Measurements from ENCODE around the gene GADD45G. TPM values are rescaled to one million over a fixed set of nuclear protein-coding genes. Genes with fewer than 3 reads are reported as not detected.
A peak's percentile ranks its signal among the peaks of the same experiment; 100 is the strongest.

The GADD45G gene
- total and polyA plus RNA-seq, 2 of the 8 experiments (the other 6 are each of a cell fraction or from before 2014, with no cell fraction given) = 7.0 to 11.4 TPM

DNA sequence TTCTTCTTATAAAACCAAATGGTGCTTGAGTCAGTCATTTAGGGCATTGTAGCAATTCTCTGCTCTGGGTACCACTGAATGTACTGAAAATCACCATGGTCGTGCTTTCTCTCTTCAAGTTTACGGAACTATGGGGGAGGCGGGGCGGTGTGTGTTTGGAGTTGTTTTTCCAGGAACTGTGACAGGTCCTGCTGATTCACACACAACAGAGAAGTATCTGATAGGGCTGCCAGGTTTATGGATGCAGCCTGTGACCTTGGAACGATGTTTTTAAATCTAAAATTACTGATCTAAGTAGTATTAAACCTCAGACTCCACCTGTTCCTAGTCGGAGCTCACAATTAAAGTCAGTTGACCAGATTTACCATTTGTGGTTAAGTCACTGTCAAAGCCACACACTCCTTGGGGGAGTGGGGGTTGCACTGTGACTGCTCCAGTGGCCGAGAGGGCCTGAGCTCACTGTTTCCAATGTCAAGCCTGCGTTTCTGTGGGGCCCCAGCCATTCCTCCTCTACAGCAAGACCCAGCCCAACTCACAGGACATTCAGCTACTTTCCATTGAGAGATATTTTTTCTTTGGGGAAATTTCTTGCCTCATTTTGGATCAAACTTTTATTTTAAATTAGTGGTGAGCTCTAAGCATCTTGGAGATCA, 44.4 kb downstream of the GADD45G start:
- Histone ChIP-seq H3K9me3 (ENCODE audit: insufficient read depth in 2 of 2, low read depth in 1 of 2, low read length in 1 of 2) (no peaks in the 10 kb centered on the region), H3K4me2 (ENCODE audit: insufficient read depth in 1 of 2, low read depth in 2 of 2, low read length in 2 of 2) (no peak overlapping the region), H3K4me1 (replicated peaks in 1 of 4; ENCODE audit: control insufficient read depth in 3 of 4, insufficient read depth in 4 of 4, low read length in 3 of 4) (peaks cover 0 to 14% (median 5%) of the 10 kb centered on the region in 4 experiments; a peak in 5 of 7 replicates), H4K5ac (ENCODE audit: insufficient read length, low read depth, low read length) (no peak overlapping the region), H2BK120ac (replicated peaks; ENCODE audit: low read depth, low read length) (no peak overlapping the region), H4K20me1 (replicated peaks in 1 of 2; ENCODE audit: control insufficient read depth in 1 of 2, insufficient read depth in 2 of 2, low read length in 2 of 2) (no peaks in the 10 kb centered on the region), H3K23me2 (ENCODE audit: low read depth, low read length) (no peaks in the 10 kb centered on the region; the same call in 1 of the 2 replicates), H3K4me3 (ENCODE audit: extremely low read depth in 1 of 4, insufficient read depth in 2 of 4, low read depth in 3 of 4, low read length in 4 of 4) (no peak overlapping the region), H4K8ac (ENCODE audit: extremely low read depth, insufficient read depth, low read length) (no peak overlapping the region), H3K18ac (ENCODE audit: extremely low read depth, low read length) (no peak overlapping the region), H3K27me3 (replicated peaks in 1 of 4; ENCODE audit: control insufficient read depth in 3 of 4, extremely low read depth in 1 of 4, insufficient read depth in 3 of 4, low read length in 3 of 4) (no peaks in the 10 kb centered on the region), H3K23ac (ENCODE audit: insufficient read length) (no peak overlapping the region), H2AK5ac (ENCODE audit: low read depth, low read length) (no peak overlapping the region), H3K56ac (replicated peaks; ENCODE audit: insufficient read length, low read depth, low read length) (no peak overlapping the region), H3K14ac (ENCODE audit: insufficient read length) (no peak overlapping the region), H2AFZ (ENCODE audit: low read length) (no peak overlapping the region), H3K79me2 (ENCODE audit: control insufficient read depth in 1 of 2, insufficient read depth in 2 of 2, low read length in 2 of 2) (no peaks in the 10 kb centered on the region), H2BK15ac (ENCODE audit: low read length) (no peak overlapping the region), H2BK12ac (ENCODE audit: low read depth, low read length) (peak overlapping the region; percentile 60; the same call in 1 of the 2 replicates), H3K27ac (ENCODE audit: low read depth, low read length) (no peak overlapping the region), H3K79me1 (ENCODE audit: low read depth, low read length) (no peaks in the 10 kb centered on the region), H3K9ac (replicated peaks in 1 of 4; ENCODE audit: extremely low read depth in 1 of 4, low read depth in 3 of 4, low read length in 3 of 4) (no peak overlapping the region), H3K36me3 (ENCODE audit: control insufficient read depth in 2 of 4, insufficient read depth in 4 of 4, low read length in 3 of 4) (no peaks in the 10 kb centered on the region), H4K91ac (replicated peaks; ENCODE audit: insufficient read length, low read length) (no peak overlapping the region), H2BK5ac (ENCODE audit: low read depth, low read length) (no peak overlapping the region), H3K4ac (replicated peaks; ENCODE audit: insufficient read length, low read depth, low read length) (no peak overlapping the region), H2BK20ac (ENCODE audit: low read length) (no peak overlapping the region)
- ChIA-PET CTCF (ENCODE audit: partially characterized antibody) (interaction anchor here (0.8 to 1.8 kb wide), 5 partner anchors 13 to 270 kb away, joined by 3 to 5 read pairs (median 3); no protein-coding TSS in a partner anchor), POLR2A (ENCODE audit: partially characterized antibody) (interaction anchor here (0.6 to 1.5 kb wide), 4 partner anchors 12 to 42 kb away, joined by 3 to 4 read pairs (median 4); no protein-coding TSS in a partner anchor)
- 81% methylated on average over 8 of the region's 8 CpGs; no CpG with 5 or more reads in 1 of the 2 experiments for WGBS, 2 experiments (ENCODE audit: extremely low coverage in 1 of 2, insufficient coverage in 1 of 2, insufficient read length in 1 of 2, insufficient replicate concordance in 2 of 2, low coverage in 1 of 2, low lambda C conversion rate in 2 of 2, missing lambda C conversion rate in 1 of 2)
- FAIRE-seq (no peak), DNase-seq (ENCODE audit: low read depth in 1 of 2, low spot score in 2 of 2) (no peak)
- TF ChIP-seq, protein P1, sequence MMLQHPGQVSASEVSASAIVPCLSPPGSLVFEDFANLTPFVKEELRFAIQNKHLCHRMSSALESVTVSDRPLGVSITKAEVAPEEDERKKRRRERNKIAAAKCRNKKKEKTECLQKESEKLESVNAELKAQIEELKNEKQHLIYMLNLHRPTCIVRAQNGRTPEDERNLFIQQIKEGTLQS (IDR thresholded peaks at IDR 0.05; ENCODE audit: insufficient read depth, low read depth, low read length) = no peak
- TF ChIP-seq CHD2 (IDR thresholded peaks at IDR 0.05; ENCODE audit: low read length) (no peak), JUN (IDR thresholded peaks at IDR 0.05; ENCODE audit: low read depth, low read length) (no peak), YY1 (IDR thresholded peaks at IDR 0.05; ENCODE audit: low read depth, low read length) (no peak), CEBPB (IDR thresholded peaks at IDR 0.05; ENCODE audit: low read depth, low read length) (no peak), CTBP2 (IDR thresholded peaks at IDR 0.05; ENCODE audit: borderline replicate concordance, insufficient read depth, insufficient read length, low read length) (no peak), EZH2 (IDR thresholded peaks at IDR 0.05; ENCODE audit: low read depth, low read length, severe bottlenecking) (no peak), MAFK (IDR thresholded peaks at IDR 0.05; ENCODE audit: low read depth, low read length) (no peak), RBBP5 (IDR thresholded peaks at IDR 0.05; ENCODE audit: borderline replicate concordance, low read depth, low read length) (no peak)
- TF ChIP-seq, protein P2, sequence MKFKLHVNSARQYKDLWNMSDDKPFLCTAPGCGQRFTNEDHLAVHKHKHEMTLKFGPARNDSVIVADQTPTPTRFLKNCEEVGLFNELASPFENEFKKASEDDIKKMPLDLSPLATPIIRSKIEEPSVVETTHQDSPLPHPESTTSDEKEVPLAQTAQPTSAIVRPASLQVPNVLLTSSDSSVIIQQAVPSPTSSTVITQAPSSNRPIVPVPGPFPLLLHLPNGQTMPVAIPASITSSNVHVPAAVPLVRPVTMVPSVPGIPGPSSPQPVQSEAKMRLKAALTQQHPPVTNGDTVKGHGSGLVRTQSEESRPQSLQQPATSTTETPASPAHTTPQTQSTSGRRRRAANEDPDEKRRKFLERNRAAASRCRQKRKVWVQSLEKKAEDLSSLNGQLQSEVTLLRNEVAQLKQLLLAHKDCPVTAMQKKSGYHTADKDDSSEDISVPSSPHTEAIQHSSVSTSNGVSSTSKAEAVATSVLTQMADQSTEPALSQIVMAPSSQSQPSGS (IDR thresholded peaks at IDR 0.05; ENCODE audit: low read length) = no peak
